Measurements from ENCODE around the gene ADRB1. TPM values are rescaled to one million over a fixed set of nuclear protein-coding genes. Genes with fewer than 3 reads are reported as not detected.

ADRB1 gene
- total and polyA plus RNA-seq, 2 donors (not counting 3 experiments of a cell fraction or from before 2014, with no cell fraction given): 0.23 to 0.97 TPM

- intact Hi-C loops (cut with micrococcal nuclease): no loop called here
- CTCF ChIA-PET: interaction anchor here (1.0 kb wide), 1 partner anchor 10 kb away, joined by 3 read pairs; the partner anchor contains the start of gene ADRB1
Observed at GRCh38 chr10:114033566-114033965, 10.1 kb upstream of the ADRB1 start.

More at GRCh38 chr10:114033566-114033965, 10.1 kb upstream of the ADRB1 start:
- no peaks in the 10 kb centered on the region for H3K9me1 ChIP-seq (replicated peaks; ENCODE audit: control insufficient read depth, extremely low read depth, insufficient read depth, low read length)
- no peaks in the 10 kb centered on the region for H3K9me3 ChIP-seq (replicated peaks; ENCODE audit: control insufficient read depth, insufficient read depth, low read length)
- POLR2A ChIA-PET: no interaction called here
- no TSS peak for BruUV-seq (replicated peaks)
- H3K36me3 ChIP-seq (ENCODE audit: control insufficient read depth in 2 of 2, extremely low read depth in 1 of 2, insufficient read depth in 2 of 2, low read length in 2 of 2): no peaks in the 10 kb centered on the region
- H3K9ac ChIP-seq (replicated peaks; ENCODE audit: extremely low read depth, insufficient read depth, low read length): no peak overlapping the region
- H4K20me1 ChIP-seq (replicated peaks; ENCODE audit: control insufficient read depth, extremely low read depth, insufficient read depth, low read length): no peaks in the 10 kb centered on the region
- DNase-seq (ENCODE audit: low read depth, low spot score) (no peak), FAIRE-seq (no peak)
- no peak overlapping the region for H3K4me3 ChIP-seq (replicated peaks in 1 of 3; ENCODE audit: insufficient read depth in 1 of 3, low read depth in 1 of 3, low read length in 3 of 3)
- H3K4me1 ChIP-seq (ENCODE audit: control insufficient read depth, extremely low read depth, insufficient read depth, low read length): no peaks in the 10 kb centered on the region
- TF ChIP-seq, protein P1, sequence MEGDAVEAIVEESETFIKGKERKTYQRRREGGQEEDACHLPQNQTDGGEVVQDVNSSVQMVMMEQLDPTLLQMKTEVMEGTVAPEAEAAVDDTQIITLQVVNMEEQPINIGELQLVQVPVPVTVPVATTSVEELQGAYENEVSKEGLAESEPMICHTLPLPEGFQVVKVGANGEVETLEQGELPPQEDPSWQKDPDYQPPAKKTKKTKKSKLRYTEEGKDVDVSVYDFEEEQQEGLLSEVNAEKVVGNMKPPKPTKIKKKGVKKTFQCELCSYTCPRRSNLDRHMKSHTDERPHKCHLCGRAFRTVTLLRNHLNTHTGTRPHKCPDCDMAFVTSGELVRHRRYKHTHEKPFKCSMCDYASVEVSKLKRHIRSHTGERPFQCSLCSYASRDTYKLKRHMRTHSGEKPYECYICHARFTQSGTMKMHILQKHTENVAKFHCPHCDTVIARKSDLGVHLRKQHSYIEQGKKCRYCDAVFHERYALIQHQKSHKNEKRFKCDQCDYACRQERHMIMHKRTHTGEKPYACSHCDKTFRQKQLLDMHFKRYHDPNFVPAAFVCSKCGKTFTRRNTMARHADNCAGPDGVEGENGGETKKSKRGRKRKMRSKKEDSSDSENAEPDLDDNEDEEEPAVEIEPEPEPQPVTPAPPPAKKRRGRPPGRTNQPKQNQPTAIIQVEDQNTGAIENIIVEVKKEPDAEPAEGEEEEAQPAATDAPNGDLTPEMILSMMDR (IDR thresholded peaks at IDR 0.05; ENCODE audit: extremely low read depth in 1 of 2, insufficient read depth in 1 of 2, low read depth in 1 of 2, low read length in 2 of 2): no peak
- TF ChIP-seq GATA2 (IDR thresholded peaks at IDR 0.05; ENCODE audit: insufficient read depth, insufficient read length, low read depth, low read length): no peak
- no peak for TF ChIP-seq FOS (IDR thresholded peaks at IDR 0.05; ENCODE audit: borderline replicate concordance, insufficient read depth, low read length)
- TF ChIP-seq MAX (IDR thresholded peaks at IDR 0.05; ENCODE audit: insufficient read depth, insufficient read length): no peak
- no peak for TF ChIP-seq EZH2 (IDR thresholded peaks at IDR 0.05; ENCODE audit: borderline replicate concordance, low read depth, low read length, severe bottlenecking)
- no peak overlapping the region for H3K4me2 ChIP-seq (ENCODE audit: insufficient read depth, low read length)
- H3K27ac ChIP-seq (ENCODE audit: insufficient read depth, low read depth, low read length): no peak overlapping the region
- H2AFZ ChIP-seq (ENCODE audit: low read depth, low read length): no peak overlapping the region
- H3K27me3 ChIP-seq (ENCODE audit: control insufficient read depth in 2 of 2, insufficient read depth in 2 of 2, low read length in 2 of 2): no peaks in the 10 kb centered on the region
- no peaks in the 10 kb centered on the region for H3K79me2 ChIP-seq (ENCODE audit: control insufficient read depth, insufficient read depth, low read length)
- dilution Hi-C loops (cut with MboI; ENCODE audit: extremely low pct_ligation_motif_present, low sequenced_read_pairs): no loop called here

All from endothelial cell of umbilical vein (primary cell).